GM23338 (cell line): ENCODE data around the gene RPUSD3. TPM values are rescaled to one million over a fixed set of nuclear protein-coding genes. Genes with fewer than 3 reads are reported as not detected.

Experiments
- ATAC-seq: fragments of 200-7000 bp; cut with Tn5 transposase; 3 replicates; pipeline ENCODE4 v1.9.1; 2020
- DNase-seq: peaks from one replicate; pipeline ENCODE4 v3.0.0-alpha.2; 2015; ENCODE audit warnings: low spot score
- H2AFZ ChIP-seq: fragments of 200-600 bp; sonication (generic); 2 replicates; pipeline ENCODE4 v1.8.0; 2016; ENCODE audit warnings: antibody characterized with exemption, mild to moderate bottlenecking, moderate library complexity
- H3F3A ChIP-seq: fragments of 200-600 bp; sonication (generic); replicated peaks from 2 replicates; pipeline ENCODE4 v1.8.0; 2017; ENCODE audit warnings: antibody characterized with exemption, mixed run types, low read depth
- H3K27ac ChIP-seq: fragments of 200-600 bp; sonication (generic); 2 replicates; pipeline ENCODE4 v1.6.1; 2016; ENCODE audit warnings: low read depth
- H3K27me3 ChIP-seq: fragments of 200-600 bp; sonication (generic); 2 replicates; pipeline ENCODE4 v1.8.0; 2016; ENCODE audit warnings: mild to moderate bottlenecking, mixed run types, moderate library complexity; ENCODE audit not compliant: insufficient read depth
- H3K36me3 ChIP-seq: fragments of 200-600 bp; sonication (generic); 2 replicates; pipeline ENCODE4 v1.8.0; 2016; ENCODE audit warnings: mild to moderate bottlenecking; ENCODE audit not compliant: insufficient read depth
- H3K4me1 ChIP-seq: fragments of 200-600 bp; sonication (generic); 2 replicates; pipeline ENCODE4 v1.8.0; 2016; ENCODE audit warnings: mild to moderate bottlenecking, moderate library complexity; ENCODE audit not compliant: insufficient read depth
- H3K4me2 ChIP-seq: fragments of 200-600 bp; sonication (generic); 2 replicates; pipeline ENCODE4 v1.7.1; 2017; ENCODE audit warnings: mixed run types
- H3K4me3 ChIP-seq: fragments of 200-600 bp; sonication (generic); 2 replicates; pipeline ENCODE4 v1.6.1; 2016; ENCODE audit warnings: mixed run types
- H3K79me2 ChIP-seq: fragments of 200-600 bp; sonication (generic); replicated peaks from 2 replicates; pipeline ENCODE4 v1.8.0; 2017; ENCODE audit warnings: mild to moderate bottlenecking; ENCODE audit not compliant: insufficient read depth
- H3K9me2 ChIP-seq: fragments of 200-600 bp; sonication (generic); 2 replicates; pipeline ENCODE4 v1.8.0; 2017; ENCODE audit not compliant: insufficient read depth
- H4K20me1 ChIP-seq: fragments of 200-600 bp; sonication (generic); replicated peaks from 2 replicates; pipeline ENCODE4 v1.8.0; 2017; ENCODE audit warnings: mild to moderate bottlenecking; ENCODE audit not compliant: insufficient read depth
- H3K27ac Mint-ChIP-seq: 2 replicates; pipeline ENCODE4 v1.8.0; 2020; ENCODE audit warnings: inconsistent platforms, mild to moderate bottlenecking, moderate library complexity, mixed read lengths
- H3K27me3 Mint-ChIP-seq: 3 replicates; pipeline ENCODE4 v1.8.0; 2022; ENCODE audit warnings: low read depth, mild to moderate bottlenecking, moderate library complexity, mixed read lengths, inconsistent platforms; ENCODE audit not compliant: insufficient read depth, poor library complexity
- H3K36me3 Mint-ChIP-seq: 3 replicates; pipeline ENCODE4 v1.8.0; 2021; ENCODE audit warnings: low read depth, mild to moderate bottlenecking, inconsistent platforms, moderate library complexity, mixed read lengths
- H3K4me1 Mint-ChIP-seq: 3 replicates; pipeline ENCODE4 v1.8.0; 2020; ENCODE audit warnings: mild to moderate bottlenecking, inconsistent platforms, mixed read lengths
- H3K4me3 Mint-ChIP-seq: 3 replicates; pipeline ENCODE4 v1.8.0; 2021; ENCODE audit warnings: moderate library complexity, mild to moderate bottlenecking, inconsistent platforms, mixed read lengths
- H3K9me3 Mint-ChIP-seq: 3 replicates; pipeline ENCODE4 v1.8.0; 2020; ENCODE audit warnings: moderate library complexity, mild to moderate bottlenecking, inconsistent platforms, mixed read lengths
- CREB1 ChIP-seq: fragments of 250-450 bp; sonication (Bioruptor Pico); IDR thresholded peaks from 2 replicates; pipeline ENCODE4 v1.5.0; 2020; ENCODE audit warnings: low read depth, mild to moderate bottlenecking, moderate library complexity
- EZH2 ChIP-seq: fragments of 200-600 bp; sonication (generic); IDR thresholded peaks from one replicate; pipeline ENCODE4 v1.8.0; 2017; ENCODE audit warnings: antibody characterized with exemption, mild to moderate bottlenecking, low read depth; ENCODE audit not compliant: unreplicated experiment
- EZH2phosphoT487 ChIP-seq: fragments of 200-600 bp; sonication (generic); IDR thresholded peaks from one replicate; pipeline ENCODE4 v1.8.1; 2018; ENCODE audit warnings: antibody characterized with exemption; ENCODE audit not compliant: unreplicated experiment
- JUNB ChIP-seq: IDR thresholded peaks from one replicate; pipeline ENCODE4 v1.6.1; 2016; ENCODE audit warnings: antibody characterized with exemption; ENCODE audit not compliant: unreplicated experiment
- NANOG ChIP-seq: IDR thresholded peaks from 2 replicates; pipeline ENCODE4 v1.6.1; 2016; ENCODE audit warnings: antibody characterized with exemption, borderline replicate concordance
- STAT1 ChIP-seq: IDR thresholded peaks from one replicate; pipeline ENCODE4 v1.6.1; 2016; ENCODE audit warnings: antibody characterized with exemption; ENCODE audit not compliant: unreplicated experiment
- ZNF114 ChIP-seq: fragments of 250-450 bp; sonication (Bioruptor Pico); IDR thresholded peaks from 2 replicates; pipeline ENCODE4 v1.5.0; 2020; ENCODE audit warnings: mild to moderate bottlenecking, moderate library complexity
- polyA plus RNA-seq: library from polyadenylated mRNA; unstranded; fragments of >200 nt; fragmentation: Nextera tagmentation; extraction: Ambion mirVana; gene quantifications from 2 replicates; pipeline ENCODE4 v1.2.1, GENCODE V29; 2016
- total RNA-seq: library from RNA; depleted of rRNA; stranded (reverse); fragments of >200 nt; shearing (Covaris generic); gene quantifications from 2 replicates; pipeline ENCODE4 v1.2.3, GENCODE V29; 2014
- TF ChIP-seq, protein P1 (sequence below): IDR thresholded peaks from one replicate; pipeline ENCODE4 v1.6.1; 2018; ENCODE audit warnings: antibody characterized with exemption; ENCODE audit not compliant: unreplicated experiment
- TF ChIP-seq, protein P2 (sequence below): IDR thresholded peaks from 2 replicates; pipeline ENCODE4 v1.6.1; 2016; ENCODE audit warnings: antibody characterized with exemption
- TF ChIP-seq, protein P3 (sequence below), 2 experiments: fragments of 200-600 bp in 1 of 2; sonication (generic) in 1 of 2; conservative IDR thresholded peaks; 2 replicates each; pipeline versions ENCODE4 v1.5.1 to v1.6.1; 2016 to 2017; ENCODE audit warnings: antibody characterized with exemption in 2 of 2, low read depth in 2 of 2, mild to moderate bottlenecking in 2 of 2, moderate library complexity in 1 of 2

The RPUSD3 gene
- total and polyA plus RNA-seq, 2 experiments from 2014 or later, result 64.3 to 73.4 TPM

DNA sequence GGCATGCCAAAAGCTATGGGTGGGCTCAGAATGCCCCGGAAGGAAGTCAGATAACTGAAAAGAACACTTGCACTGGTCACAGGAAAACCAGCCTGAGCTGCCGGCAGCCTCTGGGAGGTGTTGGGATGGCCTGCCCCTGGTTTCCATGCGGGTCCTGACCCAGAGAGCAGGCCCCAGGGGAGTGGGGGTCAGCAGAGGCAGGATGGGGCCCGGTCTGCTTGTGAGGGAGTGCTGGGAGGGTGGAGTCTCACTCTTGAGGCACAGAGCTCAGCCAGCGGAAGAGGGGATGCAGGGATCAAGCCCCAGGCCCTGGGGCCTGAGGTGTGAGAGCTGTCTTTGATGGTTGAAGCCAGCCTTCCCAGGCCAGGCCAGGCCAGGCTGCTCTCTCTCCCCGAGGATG, 2.4 kb upstream of the RPUSD3 start (continued):
- TF ChIP-seq, protein P1, sequence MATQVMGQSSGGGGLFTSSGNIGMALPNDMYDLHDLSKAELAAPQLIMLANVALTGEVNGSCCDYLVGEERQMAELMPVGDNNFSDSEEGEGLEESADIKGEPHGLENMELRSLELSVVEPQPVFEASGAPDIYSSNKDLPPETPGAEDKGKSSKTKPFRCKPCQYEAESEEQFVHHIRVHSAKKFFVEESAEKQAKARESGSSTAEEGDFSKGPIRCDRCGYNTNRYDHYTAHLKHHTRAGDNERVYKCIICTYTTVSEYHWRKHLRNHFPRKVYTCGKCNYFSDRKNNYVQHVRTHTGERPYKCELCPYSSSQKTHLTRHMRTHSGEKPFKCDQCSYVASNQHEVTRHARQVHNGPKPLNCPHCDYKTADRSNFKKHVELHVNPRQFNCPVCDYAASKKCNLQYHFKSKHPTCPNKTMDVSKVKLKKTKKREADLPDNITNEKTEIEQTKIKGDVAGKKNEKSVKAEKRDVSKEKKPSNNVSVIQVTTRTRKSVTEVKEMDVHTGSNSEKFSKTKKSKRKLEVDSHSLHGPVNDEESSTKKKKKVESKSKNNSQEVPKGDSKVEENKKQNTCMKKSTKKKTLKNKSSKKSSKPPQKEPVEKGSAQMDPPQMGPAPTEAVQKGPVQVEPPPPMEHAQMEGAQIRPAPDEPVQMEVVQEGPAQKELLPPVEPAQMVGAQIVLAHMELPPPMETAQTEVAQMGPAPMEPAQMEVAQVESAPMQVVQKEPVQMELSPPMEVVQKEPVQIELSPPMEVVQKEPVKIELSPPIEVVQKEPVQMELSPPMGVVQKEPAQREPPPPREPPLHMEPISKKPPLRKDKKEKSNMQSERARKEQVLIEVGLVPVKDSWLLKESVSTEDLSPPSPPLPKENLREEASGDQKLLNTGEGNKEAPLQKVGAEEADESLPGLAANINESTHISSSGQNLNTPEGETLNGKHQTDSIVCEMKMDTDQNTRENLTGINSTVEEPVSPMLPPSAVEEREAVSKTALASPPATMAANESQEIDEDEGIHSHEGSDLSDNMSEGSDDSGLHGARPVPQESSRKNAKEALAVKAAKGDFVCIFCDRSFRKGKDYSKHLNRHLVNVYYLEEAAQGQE, result no peak
- TF ChIP-seq, protein P2, sequence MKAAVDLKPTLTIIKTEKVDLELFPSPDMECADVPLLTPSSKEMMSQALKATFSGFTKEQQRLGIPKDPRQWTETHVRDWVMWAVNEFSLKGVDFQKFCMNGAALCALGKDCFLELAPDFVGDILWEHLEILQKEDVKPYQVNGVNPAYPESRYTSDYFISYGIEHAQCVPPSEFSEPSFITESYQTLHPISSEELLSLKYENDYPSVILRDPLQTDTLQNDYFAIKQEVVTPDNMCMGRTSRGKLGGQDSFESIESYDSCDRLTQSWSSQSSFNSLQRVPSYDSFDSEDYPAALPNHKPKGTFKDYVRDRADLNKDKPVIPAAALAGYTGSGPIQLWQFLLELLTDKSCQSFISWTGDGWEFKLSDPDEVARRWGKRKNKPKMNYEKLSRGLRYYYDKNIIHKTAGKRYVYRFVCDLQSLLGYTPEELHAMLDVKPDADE, result no peak
- TF ChIP-seq, protein P3, sequence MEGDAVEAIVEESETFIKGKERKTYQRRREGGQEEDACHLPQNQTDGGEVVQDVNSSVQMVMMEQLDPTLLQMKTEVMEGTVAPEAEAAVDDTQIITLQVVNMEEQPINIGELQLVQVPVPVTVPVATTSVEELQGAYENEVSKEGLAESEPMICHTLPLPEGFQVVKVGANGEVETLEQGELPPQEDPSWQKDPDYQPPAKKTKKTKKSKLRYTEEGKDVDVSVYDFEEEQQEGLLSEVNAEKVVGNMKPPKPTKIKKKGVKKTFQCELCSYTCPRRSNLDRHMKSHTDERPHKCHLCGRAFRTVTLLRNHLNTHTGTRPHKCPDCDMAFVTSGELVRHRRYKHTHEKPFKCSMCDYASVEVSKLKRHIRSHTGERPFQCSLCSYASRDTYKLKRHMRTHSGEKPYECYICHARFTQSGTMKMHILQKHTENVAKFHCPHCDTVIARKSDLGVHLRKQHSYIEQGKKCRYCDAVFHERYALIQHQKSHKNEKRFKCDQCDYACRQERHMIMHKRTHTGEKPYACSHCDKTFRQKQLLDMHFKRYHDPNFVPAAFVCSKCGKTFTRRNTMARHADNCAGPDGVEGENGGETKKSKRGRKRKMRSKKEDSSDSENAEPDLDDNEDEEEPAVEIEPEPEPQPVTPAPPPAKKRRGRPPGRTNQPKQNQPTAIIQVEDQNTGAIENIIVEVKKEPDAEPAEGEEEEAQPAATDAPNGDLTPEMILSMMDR (conservative IDR thresholded peaks at IDR 0.05; ENCODE audit: low read depth in 2 of 2), result no peak
- TF ChIP-seq CREB1, result no peak

DNA sequence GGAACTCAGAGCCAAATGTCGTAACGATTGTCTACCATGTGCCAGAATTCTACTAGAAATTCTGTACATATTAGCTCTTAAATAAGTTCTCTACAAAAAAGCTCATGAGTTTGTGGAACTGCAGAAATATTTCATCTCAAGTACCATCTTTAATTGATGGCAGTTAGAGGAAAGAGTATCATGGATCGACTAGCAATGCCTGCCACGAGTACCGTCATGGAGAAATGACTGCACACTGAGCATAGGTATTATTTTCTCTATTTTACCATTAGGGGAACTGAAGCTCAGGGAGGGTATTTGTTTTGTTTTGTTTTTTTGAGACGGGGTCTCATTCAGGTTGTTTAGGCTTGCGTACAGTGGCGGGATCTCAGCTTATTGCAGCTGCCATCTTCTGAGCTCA, 2.8 kb downstream of the RPUSD3 start:
- Histone ChIP-seq H3K27me3 (no peaks in the 10 kb centered on the region), H3K27ac (no peak overlapping the region), H2AFZ (no peak overlapping the region), H3K36me3 (0 out of 2 replicates have a peak, but pooled peaks cover 4% of the 10 kb centered on the region), H3K4me1 (peaks cover 10% of the 10 kb centered on the region; the same call in 1 of the 2 replicates), H3F3A (peaks cover 16% of the 10 kb centered on the region; the same call in 1 of the 2 replicates), H3K79me2 (peaks cover 6% of the 10 kb centered on the region), H3K4me3 (no peak overlapping the region), H4K20me1 (peaks cover 6% of the 10 kb centered on the region; the same call in 1 of the 2 replicates), H3K4me2 (no peak overlapping the region), H3K9me2 (no peaks in the 10 kb centered on the region)
- DNase-seq (no peak), ATAC-seq (no peak)
- no peaks in the 10 kb centered on the region; the same call in 2 of the 3 replicates for H3K9me3 Mint-ChIP-seq
- peaks cover 42% of the 10 kb centered on the region for H3K36me3 Mint-ChIP-seq
- no peak for TF ChIP-seq NANOG
- H3K27me3 Mint-ChIP-seq, result peaks cover 17% of the 10 kb centered on the region
- no peak overlapping the region for H3K27ac Mint-ChIP-seq
- no peak overlapping the region for H3K4me3 Mint-ChIP-seq
- peaks cover 4% of the 10 kb centered on the region for H3K4me1 Mint-ChIP-seq

DNA sequence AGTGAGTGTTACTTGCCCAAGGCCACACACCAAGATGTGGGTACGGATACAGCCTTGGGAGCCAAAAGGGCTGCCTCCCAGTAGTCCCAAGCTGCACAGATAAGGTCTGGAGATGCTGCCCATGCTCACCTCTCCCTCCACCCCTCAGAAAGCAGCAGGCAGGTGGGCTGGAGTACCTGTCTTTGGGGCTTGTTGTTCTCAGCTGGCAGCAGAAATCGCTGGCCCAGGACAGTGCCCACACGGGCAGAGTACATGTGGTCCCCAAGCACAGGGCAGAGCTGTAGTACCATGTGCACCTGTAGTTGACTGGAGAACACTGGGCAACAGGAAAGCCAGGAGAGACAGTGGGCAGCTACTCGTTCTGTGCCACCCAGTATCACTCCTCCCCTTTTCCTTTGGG, 5.0 kb downstream of the RPUSD3 start:
- no peak overlapping the region for H3K4me2 ChIP-seq
- no peaks in the 10 kb centered on the region; the same call in 2 of the 3 replicates for H3K9me3 Mint-ChIP-seq
- peaks cover 16% of the 10 kb centered on the region; the same call in 1 of the 2 replicates for H3F3A ChIP-seq
- H3K4me3 Mint-ChIP-seq, result no peak overlapping the region
- DNase-seq, result no peak
- H3K36me3 Mint-ChIP-seq, result peaks cover 44% of the 10 kb centered on the region
- H3K4me1 Mint-ChIP-seq, result peaks cover 4% of the 10 kb centered on the region
- H3K9me2 ChIP-seq, result no peaks in the 10 kb centered on the region
- H3K79me2 ChIP-seq, result peaks cover 6% of the 10 kb centered on the region
- peaks cover 6% of the 10 kb centered on the region; the same call in 1 of the 2 replicates for H4K20me1 ChIP-seq
- H3K27ac ChIP-seq, result no peak overlapping the region
- H3K36me3 ChIP-seq, result 0 out of 2 replicates have a peak, but pooled peaks cover 4% of the 10 kb centered on the region
- H2AFZ ChIP-seq, result no peak overlapping the region
- H3K27me3 ChIP-seq, result no peaks in the 10 kb centered on the region
- peaks cover 11% of the 10 kb centered on the region for H3K27me3 Mint-ChIP-seq
- H3K27ac Mint-ChIP-seq, result no peak overlapping the region
- H3K4me1 ChIP-seq, result peaks cover 6% of the 10 kb centered on the region; the same call in 1 of the 2 replicates
- no peak for ATAC-seq
- H3K4me3 ChIP-seq, result no peak overlapping the region
- TF ChIP-seq ZNF114 (CRISPR knock-in tag) (no peak), NANOG (no peak), EZH2 (no peak), JUNB (no peak), STAT1 (no peak), EZH2phosphoT487 (no peak)
- TF ChIP-seq, protein P3 (conservative IDR thresholded peaks at IDR 0.05; ENCODE audit: low read depth in 2 of 2), result no peak
- TF ChIP-seq, protein P2, result no peak
